SJSA1 (cell line): Measurements from ENCODE around the gene ZNHIT1. TPM values are rescaled to one million over a fixed set of nuclear protein-coding genes. Genes with fewer than 3 reads are reported as not detected.

ENCODE experiments used
- DNase-seq, 2 experiments: peaks; one replicate each; pipeline ENCODE4 v3.0.0-alpha.2; 2015 to 2020; ENCODE audit warnings: low spot score in 2 of 2, low read depth in 1 of 2
- H3K27ac ChIP-seq: fragments of 250-450 bp; sonication (Bioruptor Pico); 2 replicates; pipeline ENCODE4 v1.5.1; 2020; ENCODE audit warnings: mild to moderate bottlenecking, moderate library complexity
- H3K27me3 ChIP-seq: fragments of 250-450 bp; sonication (Bioruptor Pico); replicated peaks from 2 replicates; pipeline ENCODE4 v1.5.1; 2020; ENCODE audit warnings: mild to moderate bottlenecking, moderate library complexity
- H3K36me3 ChIP-seq: fragments of 250-450 bp; sonication (Bioruptor Pico); 2 replicates; pipeline ENCODE4 v1.5.1; 2020; ENCODE audit warnings: mild to moderate bottlenecking
- H3K4me1 ChIP-seq: fragments of 250-450 bp; sonication (Bioruptor Pico); replicated peaks from 2 replicates; pipeline ENCODE4 v1.6.1; 2021; ENCODE audit warnings: mild to moderate bottlenecking
- H3K4me3 ChIP-seq: fragments of 250-450 bp; sonication (Bioruptor Pico); 2 replicates; pipeline ENCODE4 v1.5.1; 2020; ENCODE audit warnings: mild to moderate bottlenecking
- H3K9me3 ChIP-seq: fragments of 250-450 bp; sonication (Bioruptor Pico); replicated peaks from 2 replicates; pipeline ENCODE4 v1.5.1; 2020; ENCODE audit warnings: mild to moderate bottlenecking
- total RNA-seq: library from RNA; depleted of rRNA; stranded (reverse); fragments of >200 nt; shearing (Covaris generic); gene quantifications from 2 replicates; pipeline ENCODE4 v1.2.3, GENCODE V29; 2014

Gene ZNHIT1
- total RNA-seq, 1 experiment from 2014 or later = 108 TPM

GRCh38 chr7:101216001-101216859, 1.7 kb upstream of the ZNHIT1 start:
- no peaks in the 10 kb centered on the region for H3K27me3 ChIP-seq
- peak overlapping the region; percentile 81; the same call in 1 of the 2 replicates for H3K27ac ChIP-seq
- H3K4me1 ChIP-seq = peaks cover 11% of the 10 kb centered on the region
- H3K36me3 ChIP-seq = peaks cover 40% of the 10 kb centered on the region
- peak overlapping the region; percentile 65 for H3K4me3 ChIP-seq
- no peak for DNase-seq
- no peaks in the 10 kb centered on the region for H3K9me3 ChIP-seq

- Histone ChIP-seq H3K4me1 (peaks cover 11% of the 10 kb centered on the region), H3K36me3 (peaks cover 33% of the 10 kb centered on the region)
- DNase-seq = peak in 1 of 2 experiments; percentile 58
Measured at GRCh38 chr7:101216860-101217387, 1.0 kb upstream of the ZNHIT1 start.

GRCh38 chr7:101218236-101219125, 516 bp downstream of the ZNHIT1 start:
- Histone ChIP-seq H3K27me3 (no peaks in the 10 kb centered on the region), H3K4me1 (peaks cover 11% of the 10 kb centered on the region), H3K4me3 (peak overlapping the region; percentile 65), H3K9me3 (no peaks in the 10 kb centered on the region), H3K27ac (peak overlapping the region; percentile 81), H3K36me3 (peaks cover 36% of the 10 kb centered on the region)
- peak in 1 of 2 experiments; percentile 6 for DNase-seq

More at GRCh38 chr7:101216860-101217387, 1.0 kb upstream of the ZNHIT1 start:
- Histone ChIP-seq H3K9me3 (no peaks in the 10 kb centered on the region), H3K27me3 (no peaks in the 10 kb centered on the region), H3K4me3 (peak overlapping the region; percentile 65), H3K27ac (peak overlapping the region; percentile 81)

DNA sequence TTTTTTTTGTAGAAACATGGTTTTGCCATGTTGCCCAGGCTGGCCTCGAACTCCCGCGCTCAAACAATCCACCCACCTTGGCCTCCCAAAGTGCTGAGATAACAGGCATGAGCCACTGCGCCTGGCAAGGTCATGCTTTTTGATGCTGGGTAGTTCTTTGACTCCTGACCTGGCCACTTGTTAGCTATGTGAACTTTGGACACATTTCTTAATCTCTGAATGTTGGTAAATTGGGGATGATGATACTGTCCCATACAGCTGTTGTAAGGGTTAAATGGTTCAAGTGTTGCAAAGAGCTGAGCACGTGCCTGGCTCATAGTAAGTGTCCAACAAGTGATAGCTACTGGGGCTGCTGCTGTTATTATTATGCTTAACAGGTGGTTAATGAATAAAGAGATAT, 2.3 kb downstream of the ZNHIT1 start:
- peaks cover 31% of the 10 kb centered on the region for H3K36me3 ChIP-seq
- no peaks in the 10 kb centered on the region for H3K9me3 ChIP-seq
- peaks cover 11% of the 10 kb centered on the region for H3K4me1 ChIP-seq
- no peak overlapping the region for H3K4me3 ChIP-seq
- H3K27ac ChIP-seq = no peak overlapping the region
- no peaks in the 10 kb centered on the region for H3K27me3 ChIP-seq
- no peak for DNase-seq

GRCh38 chr7:101222275-101222830, 4.4 kb downstream of the ZNHIT1 start:
- Histone ChIP-seq H3K9me3 (no peaks in the 10 kb centered on the region), H3K4me1 (no peaks in the 10 kb centered on the region), H3K27ac (no peak overlapping the region), H3K27me3 (no peaks in the 10 kb centered on the region), H3K4me3 (no peak overlapping the region), H3K36me3 (peaks cover 29% of the 10 kb centered on the region)
- no peak for DNase-seq

DNA sequence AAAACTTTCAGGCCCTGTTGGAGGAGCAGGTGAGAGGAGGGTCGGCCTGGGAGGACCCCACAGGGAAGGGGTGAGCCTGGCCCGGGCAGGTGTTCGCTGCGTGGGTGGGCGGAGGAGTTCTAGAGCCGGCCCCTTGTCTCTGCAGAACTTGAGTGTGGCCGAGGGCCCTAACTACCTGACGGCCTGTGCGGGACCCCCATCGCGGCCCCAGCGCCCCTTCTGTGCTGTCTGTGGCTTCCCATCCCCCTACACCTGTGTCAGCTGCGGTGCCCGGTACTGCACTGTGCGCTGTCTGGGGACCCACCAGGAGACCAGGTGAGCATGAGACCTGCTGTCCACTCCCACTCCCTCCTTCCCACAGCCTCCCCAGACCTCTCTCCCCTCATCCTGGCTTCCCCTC, 5.6 kb downstream of the ZNHIT1 start:
- Histone ChIP-seq H3K27me3 (no peaks in the 10 kb centered on the region), H3K4me1 (no peaks in the 10 kb centered on the region), H3K9me3 (no peaks in the 10 kb centered on the region), H3K36me3 (peaks cover 32% of the 10 kb centered on the region), H3K27ac (no peak overlapping the region), H3K4me3 (no peak overlapping the region)
- no peak for DNase-seq

GRCh38 chr7:101225650-101226049, 7.7 kb downstream of the ZNHIT1 start:
- Histone ChIP-seq H3K27ac (no peak overlapping the region), H3K4me1 (no peaks in the 10 kb centered on the region), H3K9me3 (no peaks in the 10 kb centered on the region), H3K36me3 (peaks cover 32% of the 10 kb centered on the region), H3K4me3 (no peak overlapping the region), H3K27me3 (no peaks in the 10 kb centered on the region)
- DNase-seq = no peak

- DNase-seq = no peak
- Histone ChIP-seq H3K9me3 (no peaks in the 10 kb centered on the region), H3K4me3 (no peak overlapping the region), H3K27me3 (no peaks in the 10 kb centered on the region), H3K36me3 (peaks cover 32% of the 10 kb centered on the region), H3K4me1 (no peaks in the 10 kb centered on the region), H3K27ac (no peak overlapping the region)
Measured at GRCh38 chr7:101226721-101227120, 8.8 kb downstream of the ZNHIT1 start.

DNA sequence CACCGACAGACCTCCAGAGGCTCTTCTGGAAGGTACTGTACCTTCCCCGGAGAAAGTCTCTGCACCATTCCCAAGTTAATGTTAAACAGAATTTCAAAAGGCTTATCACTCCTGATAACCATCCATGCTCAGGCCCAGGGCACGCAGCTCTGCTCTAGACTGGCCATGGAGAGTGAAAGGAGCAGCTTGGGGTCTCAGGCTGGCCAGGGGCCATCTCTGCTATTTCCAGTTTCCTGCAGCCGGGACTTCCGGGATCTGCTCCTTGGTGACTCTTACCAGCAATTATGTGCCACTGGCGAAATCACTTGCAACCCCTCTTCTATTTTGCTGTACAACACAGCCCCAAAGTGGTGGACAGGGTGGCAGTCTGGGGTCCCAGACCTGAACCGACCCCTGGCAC, 13.7 kb downstream of the ZNHIT1 start:
- no peak for DNase-seq
- no peaks in the 10 kb centered on the region for H3K9me3 ChIP-seq
- H3K36me3 ChIP-seq = peaks cover 6% of the 10 kb centered on the region; the same call in 1 of the 2 replicates
- no peaks in the 10 kb centered on the region for H3K27me3 ChIP-seq
- H3K27ac ChIP-seq = no peak overlapping the region
- no peak overlapping the region for H3K4me3 ChIP-seq
- H3K4me1 ChIP-seq = no peaks in the 10 kb centered on the region

GRCh38 chr7:101232141-101232850, 14.3 kb downstream of the ZNHIT1 start:
- H3K4me3 ChIP-seq = no peak overlapping the region
- H3K27ac ChIP-seq = no peak overlapping the region
- peaks cover 4% of the 10 kb centered on the region for H3K36me3 ChIP-seq

GRCh38 chr7:101233907-101234547, 16.1 kb downstream of the ZNHIT1 start:
- H3K27me3 ChIP-seq = no peaks in the 10 kb centered on the region
- no peak overlapping the region for H3K4me3 ChIP-seq
- DNase-seq = no peak
- peaks cover 8% of the 10 kb centered on the region for H3K36me3 ChIP-seq
- H3K27ac ChIP-seq = no peak overlapping the region
- no peaks in the 10 kb centered on the region for H3K9me3 ChIP-seq
- no peaks in the 10 kb centered on the region for H3K4me1 ChIP-seq

More at GRCh38 chr7:101232141-101232850, 14.3 kb downstream of the ZNHIT1 start:
- H3K27me3 ChIP-seq = no peaks in the 10 kb centered on the region
- H3K4me1 ChIP-seq = no peaks in the 10 kb centered on the region
- DNase-seq = no peak
- no peaks in the 10 kb centered on the region for H3K9me3 ChIP-seq

- Histone ChIP-seq H3K4me1 (no peaks in the 10 kb centered on the region), H3K9me3 (no peaks in the 10 kb centered on the region), H3K36me3 (peaks cover 13% of the 10 kb centered on the region), H3K27ac (no peak overlapping the region), H3K27me3 (no peaks in the 10 kb centered on the region), H3K4me3 (no peak overlapping the region)
- no peak for DNase-seq
Measured at GRCh38 chr7:101234636-101235035, 16.7 kb downstream of the ZNHIT1 start.
